ENCODE measurements around the gene IFT43. TPM values are rescaled to one million over a fixed set of nuclear protein-coding genes. Genes with fewer than 3 reads are reported as not detected.

The IFT43 gene
- total RNA-seq, 1 experiment from 2014 or later: 17.5 TPM

DNA sequence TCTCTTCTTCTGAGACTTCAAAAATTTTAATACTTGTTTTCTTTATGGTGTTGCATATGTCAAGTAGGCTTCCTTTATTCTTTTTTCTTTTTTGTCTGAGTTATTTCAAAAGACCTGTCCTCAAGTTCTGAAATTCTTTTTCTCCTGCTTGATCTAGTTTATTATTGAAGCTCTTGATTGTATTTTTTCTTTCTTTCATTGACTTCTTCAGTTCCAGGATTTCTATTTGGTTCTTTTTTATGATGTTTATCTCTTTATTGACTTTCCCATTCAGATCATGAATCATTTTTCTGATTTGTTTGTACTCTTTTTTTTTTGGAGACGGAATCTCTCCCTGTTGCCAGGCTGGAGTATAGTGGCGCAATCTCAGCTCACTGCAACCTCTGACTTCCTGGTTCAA lies 34.1 kb downstream of the IFT43 start:
- ChIA-PET POLR2A (no interaction called here), CTCF (no interaction called here)
- Mint-ChIP-seq H3K4me1 (peaks cover 17% of the 10 kb centered on the region), H3K36me3 (peaks cover 20% of the 10 kb centered on the region), H3K9me3 (peaks cover 12% of the 10 kb centered on the region), H3K27me3 (ENCODE audit: low read depth) (no peaks in the 10 kb centered on the region), H3K4me3 (no peak overlapping the region), H3K27ac (no peak overlapping the region)
- TF ChIP-seq, protein P1, sequence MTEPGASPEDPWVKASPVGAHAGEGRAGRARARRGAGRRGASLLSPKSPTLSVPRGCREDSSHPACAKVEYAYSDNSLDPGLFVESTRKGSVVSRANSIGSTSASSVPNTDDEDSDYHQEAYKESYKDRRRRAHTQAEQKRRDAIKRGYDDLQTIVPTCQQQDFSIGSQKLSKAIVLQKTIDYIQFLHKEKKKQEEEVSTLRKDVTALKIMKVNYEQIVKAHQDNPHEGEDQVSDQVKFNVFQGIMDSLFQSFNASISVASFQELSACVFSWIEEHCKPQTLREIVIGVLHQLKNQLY (CRISPR knock-in tag; IDR thresholded peaks at IDR 0.05): no peak
- no peak for TF ChIP-seq ZNF121 (CRISPR knock-in tag; IDR thresholded peaks at IDR 0.05)
- TF ChIP-seq, protein P2, sequence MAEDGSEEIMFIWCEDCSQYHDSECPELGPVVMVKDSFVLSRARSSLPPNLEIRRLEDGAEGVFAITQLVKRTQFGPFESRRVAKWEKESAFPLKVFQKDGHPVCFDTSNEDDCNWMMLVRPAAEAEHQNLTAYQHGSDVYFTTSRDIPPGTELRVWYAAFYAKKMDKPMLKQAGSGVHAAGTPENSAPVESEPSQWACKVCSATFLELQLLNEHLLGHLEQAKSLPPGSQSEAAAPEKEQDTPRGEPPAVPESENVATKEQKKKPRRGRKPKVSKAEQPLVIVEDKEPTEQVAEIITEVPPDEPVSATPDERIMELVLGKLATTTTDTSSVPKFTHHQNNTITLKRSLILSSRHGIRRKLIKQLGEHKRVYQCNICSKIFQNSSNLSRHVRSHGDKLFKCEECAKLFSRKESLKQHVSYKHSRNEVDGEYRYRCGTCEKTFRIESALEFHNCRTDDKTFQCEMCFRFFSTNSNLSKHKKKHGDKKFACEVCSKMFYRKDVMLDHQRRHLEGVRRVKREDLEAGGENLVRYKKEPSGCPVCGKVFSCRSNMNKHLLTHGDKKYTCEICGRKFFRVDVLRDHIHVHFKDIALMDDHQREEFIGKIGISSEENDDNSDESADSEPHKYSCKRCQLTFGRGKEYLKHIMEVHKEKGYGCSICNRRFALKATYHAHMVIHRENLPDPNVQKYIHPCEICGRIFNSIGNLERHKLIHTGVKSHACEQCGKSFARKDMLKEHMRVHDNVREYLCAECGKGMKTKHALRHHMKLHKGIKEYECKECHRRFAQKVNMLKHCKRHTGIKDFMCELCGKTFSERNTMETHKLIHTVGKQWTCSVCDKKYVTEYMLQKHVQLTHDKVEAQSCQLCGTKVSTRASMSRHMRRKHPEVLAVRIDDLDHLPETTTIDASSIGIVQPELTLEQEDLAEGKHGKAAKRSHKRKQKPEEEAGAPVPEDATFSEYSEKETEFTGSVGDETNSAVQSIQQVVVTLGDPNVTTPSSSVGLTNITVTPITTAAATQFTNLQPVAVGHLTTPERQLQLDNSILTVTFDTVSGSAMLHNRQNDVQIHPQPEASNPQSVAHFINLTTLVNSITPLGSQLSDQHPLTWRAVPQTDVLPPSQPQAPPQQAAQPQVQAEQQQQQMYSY (CRISPR knock-in tag; IDR thresholded peaks at IDR 0.05): no peak
- no peak for TF ChIP-seq ETV6 (CRISPR knock-in tag; IDR thresholded peaks at IDR 0.05)
- TF ChIP-seq MYBL2 (CRISPR knock-in tag; IDR thresholded peaks at IDR 0.05): no peak
- no peak for TF ChIP-seq HMGA2 (CRISPR knock-in tag; IDR thresholded peaks at IDR 0.05)
- no peak for TF ChIP-seq PRRX2 (CRISPR knock-in tag; IDR thresholded peaks at IDR 0.05)
- TF ChIP-seq, protein P3, sequence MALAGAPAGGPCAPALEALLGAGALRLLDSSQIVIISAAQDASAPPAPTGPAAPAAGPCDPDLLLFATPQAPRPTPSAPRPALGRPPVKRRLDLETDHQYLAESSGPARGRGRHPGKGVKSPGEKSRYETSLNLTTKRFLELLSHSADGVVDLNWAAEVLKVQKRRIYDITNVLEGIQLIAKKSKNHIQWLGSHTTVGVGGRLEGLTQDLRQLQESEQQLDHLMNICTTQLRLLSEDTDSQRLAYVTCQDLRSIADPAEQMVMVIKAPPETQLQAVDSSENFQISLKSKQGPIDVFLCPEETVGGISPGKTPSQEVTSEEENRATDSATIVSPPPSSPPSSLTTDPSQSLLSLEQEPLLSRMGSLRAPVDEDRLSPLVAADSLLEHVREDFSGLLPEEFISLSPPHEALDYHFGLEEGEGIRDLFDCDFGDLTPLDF (CRISPR knock-in tag; IDR thresholded peaks at IDR 0.05): no peak
- no peak for TF ChIP-seq ZNF263 (CRISPR knock-in tag; IDR thresholded peaks at IDR 0.05; ENCODE audit: low read depth)
- no peak for DNase-seq (ENCODE audit: low spot score)
- no peak for ATAC-seq

DNA sequence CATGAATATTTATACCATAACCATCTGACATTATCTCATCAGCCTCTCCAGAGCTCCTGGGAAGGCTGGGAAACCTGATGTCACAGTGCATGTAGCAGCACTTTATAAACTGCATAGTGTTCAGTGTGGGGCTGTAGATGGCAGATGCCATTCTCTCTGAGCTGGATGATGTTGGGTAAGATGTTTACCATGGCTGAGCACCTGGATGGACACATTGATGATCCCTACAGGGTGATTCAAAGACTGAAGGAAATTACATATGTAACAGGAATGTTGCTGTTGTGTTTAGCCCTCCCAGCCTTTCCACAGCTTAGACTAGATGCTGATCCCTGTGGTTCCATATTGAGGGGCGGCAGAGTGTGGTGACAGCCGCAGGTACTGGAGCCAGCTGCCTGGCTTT lies 37.4 kb downstream of the IFT43 start:
- DNase-seq (ENCODE audit: low spot score): no peak
- H3K4me1 Mint-ChIP-seq: peaks cover 17% of the 10 kb centered on the region
- TF ChIP-seq PRRX2 (CRISPR knock-in tag; IDR thresholded peaks at IDR 0.05) (no peak), HMGA2 (CRISPR knock-in tag; IDR thresholded peaks at IDR 0.05) (no peak), ZNF263 (CRISPR knock-in tag; IDR thresholded peaks at IDR 0.05; ENCODE audit: low read depth) (no peak), FOXK1 (CRISPR knock-in tag; IDR thresholded peaks at IDR 0.05) (no peak), SMAD3 (CRISPR knock-in tag; IDR thresholded peaks at IDR 0.05; ENCODE audit: borderline replicate concordance) (no peak), ZNF138 (CRISPR knock-in tag; conservative IDR thresholded peaks at IDR 0.05) (no peak), JAZF1 (CRISPR knock-in tag; IDR thresholded peaks at IDR 0.05) (no peak), CREB1 (CRISPR knock-in tag; IDR thresholded peaks at IDR 0.05) (no peak), ZNF671 (CRISPR knock-in tag; IDR thresholded peaks at IDR 0.05) (no peak)
- TF ChIP-seq, protein P4, sequence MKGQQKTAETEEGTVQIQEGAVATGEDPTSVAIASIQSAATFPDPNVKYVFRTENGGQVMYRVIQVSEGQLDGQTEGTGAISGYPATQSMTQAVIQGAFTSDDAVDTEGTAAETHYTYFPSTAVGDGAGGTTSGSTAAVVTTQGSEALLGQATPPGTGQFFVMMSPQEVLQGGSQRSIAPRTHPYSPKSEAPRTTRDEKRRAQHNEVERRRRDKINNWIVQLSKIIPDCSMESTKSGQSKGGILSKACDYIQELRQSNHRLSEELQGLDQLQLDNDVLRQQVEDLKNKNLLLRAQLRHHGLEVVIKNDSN (CRISPR knock-in tag; IDR thresholded peaks at IDR 0.05): no peak
- TF ChIP-seq, protein P5, sequence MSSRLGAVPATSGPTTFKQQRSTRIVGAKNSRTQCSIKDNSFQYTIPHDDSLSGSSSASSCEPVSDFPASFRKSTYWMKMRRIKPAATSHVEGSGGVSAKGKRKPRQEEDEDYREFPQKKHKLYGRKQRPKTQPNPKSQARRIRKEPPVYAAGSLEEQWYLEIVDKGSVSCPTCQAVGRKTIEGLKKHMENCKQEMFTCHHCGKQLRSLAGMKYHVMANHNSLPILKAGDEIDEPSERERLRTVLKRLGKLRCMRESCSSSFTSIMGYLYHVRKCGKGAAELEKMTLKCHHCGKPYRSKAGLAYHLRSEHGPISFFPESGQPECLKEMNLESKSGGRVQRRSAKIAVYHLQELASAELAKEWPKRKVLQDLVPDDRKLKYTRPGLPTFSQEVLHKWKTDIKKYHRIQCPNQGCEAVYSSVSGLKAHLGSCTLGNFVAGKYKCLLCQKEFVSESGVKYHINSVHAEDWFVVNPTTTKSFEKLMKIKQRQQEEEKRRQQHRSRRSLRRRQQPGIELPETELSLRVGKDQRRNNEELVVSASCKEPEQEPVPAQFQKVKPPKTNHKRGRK (CRISPR knock-in tag; IDR thresholded peaks at IDR 0.05; ENCODE audit: borderline replicate concordance): no peak
- TF ChIP-seq, protein P6, sequence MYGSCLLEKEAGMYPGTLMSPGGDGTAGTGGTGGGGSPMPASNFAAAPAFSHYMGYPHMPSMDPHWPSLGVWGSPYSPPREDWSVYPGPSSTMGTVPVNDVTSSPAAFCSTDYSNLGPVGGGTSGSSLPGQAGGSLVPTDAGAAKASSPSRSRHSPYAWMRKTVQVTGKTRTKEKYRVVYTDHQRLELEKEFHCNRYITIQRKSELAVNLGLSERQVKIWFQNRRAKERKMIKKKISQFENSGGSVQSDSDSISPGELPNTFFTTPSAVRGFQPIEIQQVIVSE (CRISPR knock-in tag; IDR thresholded peaks at IDR 0.05; ENCODE audit: borderline replicate concordance): no peak
- ChIA-PET POLR2A (interaction anchor here (0.6 kb wide), 1 partner anchor 75 kb away, joined by 6 read pairs; no protein-coding TSS in a partner anchor), CTCF (no interaction called here)
- H3K4me3 Mint-ChIP-seq: no peak overlapping the region
- no peak for ATAC-seq
- peaks cover 24% of the 10 kb centered on the region for H3K36me3 Mint-ChIP-seq
- no peaks in the 10 kb centered on the region for H3K27me3 Mint-ChIP-seq (ENCODE audit: low read depth)
- H3K9me3 Mint-ChIP-seq: peaks cover 17% of the 10 kb centered on the region
- H3K27ac Mint-ChIP-seq: no peak overlapping the region
